NK-92 treated with Interleukin-12 subunit alpha and Interleukin-12 subunit beta, amount 100 ng/mL, for 24 hours (cell line): ENCODE data around the gene PEX14.

Source experiments
- DNase-seq: peaks from one replicate; lab custom pipeline; 2025; lab: John Stamatoyannopoulos, UW

The PEX14 gene

DNA sequence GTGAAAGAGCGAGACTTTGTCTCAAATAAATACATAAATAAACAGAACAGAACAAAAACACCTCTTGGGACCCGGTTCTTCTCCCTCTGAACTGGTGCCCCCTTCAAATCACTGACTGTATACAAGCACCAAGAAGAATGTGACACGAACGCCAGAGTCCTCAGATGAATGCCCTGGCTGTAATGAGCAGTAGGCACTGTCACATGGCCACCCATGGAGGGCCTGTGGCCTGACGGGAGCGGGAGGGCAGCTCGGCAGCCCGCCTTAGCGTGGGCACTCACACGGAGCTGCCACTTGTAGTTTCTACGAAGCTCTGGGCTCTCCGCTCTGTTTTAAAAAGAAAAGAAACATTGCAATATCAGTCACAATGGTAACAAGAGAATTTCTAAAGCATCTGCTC is 146.0 kb downstream of the PEX14 start:
- no peak for DNase-seq

DNA sequence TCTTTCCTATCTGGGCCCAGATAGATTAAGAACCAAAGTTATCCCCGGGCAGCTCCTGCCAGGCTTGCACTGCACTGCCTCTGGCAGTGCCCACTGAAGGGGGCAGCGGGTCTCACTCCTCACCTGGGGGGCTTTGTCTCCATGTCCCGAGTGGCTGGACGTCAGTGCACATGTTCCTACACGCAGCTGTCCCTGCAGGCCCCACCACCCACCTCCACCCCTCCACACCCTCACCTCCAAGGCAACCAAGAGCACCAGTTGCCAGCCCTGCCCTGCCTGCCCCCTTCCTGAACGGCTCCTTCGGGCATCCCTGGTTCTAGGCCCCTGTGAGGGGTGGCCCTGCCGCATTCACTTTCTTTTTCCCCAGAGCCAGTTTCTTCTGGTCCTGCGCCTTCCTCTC is 147.2 kb downstream of the PEX14 start:
- no peak for DNase-seq

DNA sequence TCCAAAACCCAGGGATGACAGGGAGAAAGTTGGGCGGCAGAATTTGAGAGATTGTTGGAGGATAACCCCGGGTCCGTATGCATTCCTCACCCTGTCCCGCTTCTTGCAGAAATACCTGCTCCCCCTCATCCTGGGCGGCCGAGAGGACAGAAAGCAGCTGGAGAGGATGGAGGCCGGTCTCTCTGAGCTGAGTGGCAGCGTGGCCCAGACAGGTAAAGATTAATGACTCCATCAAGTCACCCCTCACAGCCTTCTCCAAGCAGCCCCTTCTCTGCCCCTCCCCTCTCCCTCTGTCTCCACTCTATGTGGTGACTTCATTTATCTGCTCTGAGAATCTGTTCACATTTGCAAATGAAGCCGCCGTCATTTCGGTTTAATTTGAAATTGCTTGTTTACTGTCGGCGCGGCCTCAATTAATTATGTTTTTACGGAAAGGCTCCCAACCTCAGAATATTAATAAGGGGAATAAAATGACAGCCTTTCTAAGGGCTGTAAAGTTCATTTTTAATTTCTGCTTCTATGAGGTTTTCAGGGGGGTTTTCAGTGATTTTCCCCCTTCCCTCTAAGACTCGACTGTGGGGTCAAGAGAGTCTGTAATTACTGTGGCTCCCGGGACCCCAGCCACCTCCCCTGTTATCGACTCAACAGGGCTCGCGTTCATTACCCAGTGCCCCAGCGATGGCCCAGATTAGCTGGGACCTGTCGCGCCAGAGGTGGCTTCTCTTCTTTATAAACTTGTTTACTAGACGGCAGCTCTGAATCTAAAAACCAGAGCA is 148.3 kb downstream of the PEX14 start:
- DNase-seq: no peak

DNA sequence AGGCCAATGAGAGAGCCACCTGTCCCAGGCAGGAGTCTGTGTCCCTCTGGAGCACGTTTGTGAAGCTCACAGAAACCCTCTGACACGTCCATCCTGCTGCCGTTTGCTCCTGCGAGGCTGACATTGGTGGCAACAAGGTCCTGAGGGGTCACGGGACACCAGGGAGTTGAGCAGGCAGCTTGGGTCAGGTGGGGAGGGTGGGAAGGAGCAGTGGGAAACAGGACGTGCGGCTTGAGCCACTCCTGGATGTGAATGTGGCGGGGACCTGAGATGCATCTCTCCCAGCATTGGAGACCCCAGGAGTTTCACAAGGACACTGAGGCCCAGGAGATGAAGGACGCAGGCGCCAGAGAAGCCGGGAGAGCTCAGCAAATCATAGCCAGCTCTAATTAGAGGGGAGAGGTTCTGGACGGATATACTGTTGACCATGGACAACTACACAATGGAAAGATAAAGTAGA is 149.0 kb downstream of the PEX14 start:
- DNase-seq: no peak

DNA sequence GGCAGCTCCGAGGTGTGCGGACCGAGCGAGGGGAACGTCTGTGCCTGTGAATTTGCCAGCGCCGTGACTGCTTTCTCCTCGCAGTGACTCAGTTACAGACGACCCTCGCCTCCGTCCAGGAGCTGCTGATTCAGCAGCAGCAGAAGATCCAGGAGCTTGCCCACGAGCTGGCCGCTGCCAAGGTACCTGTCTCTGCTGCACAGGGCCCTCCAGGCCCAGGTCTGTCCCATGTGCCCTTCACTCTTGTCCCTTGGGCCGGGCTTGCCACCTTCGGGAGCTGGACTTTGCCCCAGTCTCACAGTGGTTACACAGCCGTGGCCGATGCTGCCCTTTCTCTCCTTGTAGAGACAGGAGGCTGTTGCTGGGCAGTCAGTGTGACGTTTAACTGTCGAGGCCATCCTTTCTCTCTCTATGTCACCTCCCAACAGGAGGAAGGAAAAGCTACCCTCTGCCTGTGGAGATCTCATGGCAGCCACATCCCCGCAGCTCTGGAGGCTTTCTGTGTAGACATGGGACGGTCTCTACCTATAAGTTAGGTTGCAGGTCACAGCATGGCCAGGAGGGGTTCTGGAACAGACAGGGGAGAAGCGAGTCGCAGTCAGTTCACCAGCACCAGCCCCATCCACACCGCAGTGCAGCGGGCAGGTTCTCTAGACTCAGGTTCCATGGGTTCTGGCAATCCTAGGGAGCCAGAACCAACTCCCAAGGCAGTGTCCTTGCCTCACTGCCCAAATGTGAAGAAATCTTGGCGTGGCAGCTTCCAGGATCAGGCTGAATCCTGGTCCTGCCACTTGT is 149.7 kb downstream of the PEX14 start:
- no peak for DNase-seq

DNA sequence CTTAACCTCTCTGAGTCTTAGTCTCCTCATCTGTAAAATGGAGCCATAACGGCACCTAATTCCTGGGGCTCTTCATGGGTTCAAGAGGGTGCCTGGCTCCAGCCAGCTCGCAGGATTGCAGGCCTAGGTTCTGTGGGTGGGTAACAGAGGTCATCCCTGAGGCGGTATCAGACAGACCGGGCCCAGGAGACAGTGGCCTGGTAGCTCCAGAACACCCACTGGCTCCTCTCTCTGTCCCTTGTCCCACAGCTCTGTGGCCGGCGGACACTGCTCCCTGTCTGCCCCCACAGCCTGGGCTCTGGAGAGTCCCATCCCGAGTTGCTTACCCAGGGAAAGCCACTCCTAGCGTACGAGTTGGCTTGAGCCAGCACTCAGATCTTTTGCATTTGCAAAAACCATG is 150.3 kb downstream of the PEX14 start:
- DNase-seq: no peak

DNA sequence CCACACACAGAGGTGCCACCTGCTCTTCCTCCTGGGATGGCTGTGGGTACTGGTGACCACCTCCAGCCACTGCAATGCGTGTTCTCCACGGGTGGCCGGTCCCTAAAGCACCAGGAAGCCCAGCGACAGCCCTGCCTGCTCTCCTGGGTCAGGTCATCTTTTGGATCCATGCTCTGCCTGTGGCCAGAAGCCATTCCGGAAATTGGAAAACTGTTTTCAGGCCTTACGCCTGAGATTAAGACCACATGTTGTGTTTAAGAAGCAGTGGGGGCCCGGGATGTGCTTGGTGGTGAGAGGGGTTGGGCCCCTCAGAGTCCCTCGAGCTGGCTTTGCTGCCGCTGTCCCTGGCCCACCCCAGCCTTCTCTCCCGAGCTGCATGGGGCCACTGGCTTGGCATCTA is 150.8 kb downstream of the PEX14 start:
- DNase-seq: no peak

DNA sequence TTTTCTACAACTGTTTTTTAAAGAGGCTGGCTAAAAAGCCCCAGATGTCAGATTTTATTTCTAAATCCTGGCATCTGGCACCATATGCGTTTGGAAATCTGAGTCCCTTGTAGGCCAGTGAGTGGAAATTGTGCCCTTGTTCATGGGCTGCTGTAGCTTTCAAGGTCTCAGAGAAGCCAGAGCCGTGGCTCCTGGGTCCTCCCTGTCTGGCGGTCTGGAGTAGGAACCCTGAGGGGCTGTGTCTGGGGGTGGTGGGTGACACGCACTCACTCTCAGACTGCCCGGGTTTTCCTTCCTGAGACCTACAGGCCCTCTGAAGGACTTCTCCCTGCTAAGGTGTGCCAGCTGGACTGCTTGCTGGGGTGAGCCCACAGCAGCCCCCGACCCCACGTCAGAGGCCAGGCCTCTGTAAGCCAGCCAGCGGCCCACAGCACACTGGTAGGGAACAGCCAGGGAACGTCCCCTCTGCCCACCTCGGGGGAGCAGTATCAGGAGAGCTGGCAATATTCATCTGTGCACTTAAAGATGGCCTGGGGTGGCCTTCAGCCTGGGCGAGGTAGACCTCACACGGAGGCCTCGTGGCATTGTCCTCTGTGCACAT is 151.5 kb downstream of the PEX14 start:
- DNase-seq: no peak

DNA sequence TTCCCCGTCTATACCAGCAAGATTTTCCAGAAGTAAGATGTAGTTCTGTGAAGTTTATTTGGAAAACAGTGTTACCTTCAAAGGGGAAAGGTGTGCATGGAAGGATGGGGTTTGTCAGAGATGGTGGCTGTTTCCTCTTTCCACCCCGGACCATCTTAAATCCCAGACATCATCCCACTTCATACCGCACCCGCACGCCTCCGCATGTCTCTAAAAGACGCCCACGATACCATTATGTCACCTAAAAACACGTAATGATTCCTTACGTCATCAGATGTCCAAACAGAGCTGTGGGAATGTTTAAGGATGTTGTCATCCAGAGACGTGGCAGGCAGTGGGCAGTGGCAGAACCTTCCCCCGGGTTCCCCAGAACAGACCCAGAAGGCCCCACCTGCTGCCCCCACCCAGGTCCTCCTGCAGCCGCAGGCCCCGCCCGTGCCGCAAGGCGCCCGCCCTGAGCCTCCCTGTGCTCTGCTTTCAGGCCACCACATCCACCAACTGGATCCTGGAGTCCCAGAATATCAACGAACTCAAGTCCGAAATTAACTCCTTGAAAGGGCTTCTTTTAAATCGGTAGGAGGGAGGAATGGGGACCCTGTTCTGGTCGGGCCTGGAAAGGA is 152.2 kb downstream of the PEX14 start:
- DNase-seq: no peak

DNA sequence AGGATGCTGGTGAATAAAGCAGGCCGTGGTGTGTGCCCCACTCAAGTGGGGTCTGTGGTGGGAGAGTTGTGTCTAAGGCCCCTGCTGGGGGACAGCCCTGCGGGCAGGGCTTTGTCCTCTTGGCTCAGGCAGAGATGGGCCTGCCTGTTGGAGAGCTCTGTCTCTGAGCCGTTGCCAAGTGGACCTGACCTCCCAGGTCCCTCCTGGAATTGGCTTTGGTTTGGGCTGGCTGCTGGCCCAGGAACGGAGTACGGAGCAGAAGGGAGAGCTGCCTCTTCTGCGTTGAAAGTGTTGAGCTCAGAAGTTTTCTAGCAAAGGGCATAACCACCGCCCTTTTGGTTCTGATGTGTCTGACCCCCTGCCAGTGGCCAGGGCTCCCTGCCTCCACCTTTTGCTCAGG is 153.9 kb downstream of the PEX14 start:
- DNase-seq: no peak

DNA sequence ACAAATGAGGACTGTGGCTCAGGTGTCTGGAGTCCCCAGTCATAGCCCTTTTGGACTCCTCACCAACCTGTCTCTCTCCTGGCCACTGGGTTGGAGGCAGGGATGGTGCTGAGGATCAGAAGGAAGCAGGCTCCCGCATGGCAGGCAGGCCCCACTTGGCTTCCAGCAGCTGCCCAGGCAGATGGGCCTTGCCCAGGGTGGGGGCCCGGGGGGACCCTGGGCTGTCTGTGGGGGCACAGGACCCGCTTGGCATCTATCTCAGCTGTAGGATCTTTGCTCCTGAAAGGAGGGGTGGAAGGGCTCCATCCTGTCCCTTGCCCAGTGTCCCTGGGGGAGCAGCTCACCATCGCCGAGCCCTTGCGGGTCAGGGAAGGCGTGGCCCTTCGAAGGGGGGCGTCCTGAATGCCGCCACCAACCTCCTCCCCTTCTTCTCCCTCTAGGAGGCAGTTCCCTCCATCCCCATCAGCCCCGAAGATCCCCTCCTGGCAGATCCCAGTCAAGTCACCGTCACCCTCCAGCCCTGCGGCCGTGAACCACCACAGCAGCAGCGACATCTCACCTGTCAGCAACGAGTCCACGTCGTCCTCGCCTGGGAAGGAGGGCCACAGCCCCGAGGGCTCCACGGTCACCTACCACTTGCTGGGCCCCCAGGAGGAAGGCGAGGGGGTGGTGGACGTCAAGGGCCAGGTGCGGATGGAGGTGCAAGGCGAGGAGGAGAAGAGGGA is 154.5 kb downstream of the PEX14 start:
- DNase-seq: no peak

DNA sequence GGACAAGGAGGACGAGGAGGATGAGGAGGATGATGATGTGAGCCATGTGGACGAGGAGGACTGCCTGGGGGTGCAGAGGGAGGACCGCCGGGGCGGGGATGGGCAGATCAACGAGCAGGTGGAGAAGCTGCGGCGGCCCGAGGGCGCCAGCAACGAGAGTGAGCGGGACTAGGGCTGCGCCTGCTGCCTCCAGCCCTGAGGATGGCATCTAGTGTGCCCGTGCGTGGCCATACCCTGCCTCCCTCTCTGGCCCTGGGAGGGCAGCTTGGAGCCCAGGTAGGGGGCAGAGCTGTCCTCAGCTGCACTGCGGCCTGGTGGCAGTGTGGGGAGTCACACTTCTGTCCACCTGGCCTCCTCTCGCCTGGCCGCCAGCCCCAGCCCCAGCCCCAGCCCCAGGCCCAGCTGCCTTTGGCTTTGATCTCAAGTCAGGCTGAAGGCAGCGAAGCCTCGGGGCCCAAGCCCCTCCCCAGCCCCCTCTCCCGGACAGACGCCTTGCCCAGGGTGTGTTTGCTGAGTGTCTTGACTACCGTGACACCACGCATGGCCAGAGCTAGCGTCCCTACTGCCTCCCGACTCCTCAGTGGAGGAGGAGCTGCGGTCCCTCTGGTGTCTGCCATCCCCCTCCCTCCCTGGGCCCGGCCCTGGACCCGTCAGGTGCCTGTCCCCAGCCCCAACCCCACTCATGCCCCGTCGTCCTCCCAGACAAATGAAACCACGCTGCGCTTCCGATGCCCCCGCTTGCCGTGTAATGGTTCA is 155.2 kb downstream of the PEX14 start:
- no peak for DNase-seq

DNA sequence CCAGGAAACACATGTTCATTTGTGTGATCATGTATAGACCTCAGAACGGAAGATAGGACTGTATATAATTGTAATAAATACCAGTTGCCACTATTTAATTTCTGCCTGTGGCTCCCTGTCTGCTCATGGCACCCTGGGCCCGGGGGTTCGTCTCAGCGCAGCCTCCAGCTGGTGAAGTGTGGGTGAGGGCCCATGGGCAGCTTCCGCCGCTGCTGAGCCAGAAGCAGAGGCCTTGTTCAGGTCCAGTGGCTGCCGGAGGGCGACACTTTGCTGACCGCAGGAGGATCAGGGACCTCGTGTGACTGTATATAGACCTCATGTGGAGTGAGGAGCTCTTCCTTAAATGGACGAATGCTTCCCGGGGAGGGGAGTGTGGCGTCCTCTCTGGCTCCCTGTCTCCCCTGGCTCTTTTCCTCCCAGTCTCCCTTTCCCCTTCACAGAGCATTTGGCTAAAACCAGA is 155.9 kb downstream of the PEX14 start:
- DNase-seq: no peak

DNA sequence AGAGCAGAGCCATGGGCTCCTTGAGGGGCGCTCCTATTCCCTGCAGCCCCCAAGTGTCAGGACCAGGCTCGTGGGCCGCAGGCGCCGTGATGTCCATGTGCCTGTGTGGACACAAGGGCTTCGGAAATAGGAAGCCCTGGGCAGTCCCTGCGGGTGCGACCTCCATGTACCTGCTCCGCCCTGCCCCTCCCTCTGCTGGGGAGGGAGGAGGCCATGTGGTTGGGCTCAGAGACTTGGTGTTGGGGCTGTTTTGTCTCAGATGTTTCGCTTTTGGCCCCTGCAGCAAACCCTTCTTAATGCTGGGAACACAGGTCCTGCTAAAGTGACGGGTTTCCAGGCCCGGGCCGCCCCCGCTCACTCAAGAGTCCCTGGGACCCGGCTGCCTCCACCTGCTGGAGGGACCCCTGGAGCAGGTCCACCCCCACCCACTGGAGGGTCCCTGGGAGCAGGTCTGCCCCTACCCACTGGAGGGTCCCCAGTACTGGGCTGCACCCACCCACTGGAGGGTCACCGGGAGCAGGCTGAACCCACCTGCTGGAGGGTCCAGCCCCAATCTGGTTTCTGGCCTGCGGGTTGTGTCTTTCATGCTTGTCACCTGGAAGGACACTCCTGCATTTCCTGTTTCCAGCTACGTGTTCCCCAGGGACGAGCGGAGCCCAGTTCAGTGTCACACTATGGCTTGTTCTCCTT is 156.5 kb downstream of the PEX14 start:
- no peak for DNase-seq

DNA sequence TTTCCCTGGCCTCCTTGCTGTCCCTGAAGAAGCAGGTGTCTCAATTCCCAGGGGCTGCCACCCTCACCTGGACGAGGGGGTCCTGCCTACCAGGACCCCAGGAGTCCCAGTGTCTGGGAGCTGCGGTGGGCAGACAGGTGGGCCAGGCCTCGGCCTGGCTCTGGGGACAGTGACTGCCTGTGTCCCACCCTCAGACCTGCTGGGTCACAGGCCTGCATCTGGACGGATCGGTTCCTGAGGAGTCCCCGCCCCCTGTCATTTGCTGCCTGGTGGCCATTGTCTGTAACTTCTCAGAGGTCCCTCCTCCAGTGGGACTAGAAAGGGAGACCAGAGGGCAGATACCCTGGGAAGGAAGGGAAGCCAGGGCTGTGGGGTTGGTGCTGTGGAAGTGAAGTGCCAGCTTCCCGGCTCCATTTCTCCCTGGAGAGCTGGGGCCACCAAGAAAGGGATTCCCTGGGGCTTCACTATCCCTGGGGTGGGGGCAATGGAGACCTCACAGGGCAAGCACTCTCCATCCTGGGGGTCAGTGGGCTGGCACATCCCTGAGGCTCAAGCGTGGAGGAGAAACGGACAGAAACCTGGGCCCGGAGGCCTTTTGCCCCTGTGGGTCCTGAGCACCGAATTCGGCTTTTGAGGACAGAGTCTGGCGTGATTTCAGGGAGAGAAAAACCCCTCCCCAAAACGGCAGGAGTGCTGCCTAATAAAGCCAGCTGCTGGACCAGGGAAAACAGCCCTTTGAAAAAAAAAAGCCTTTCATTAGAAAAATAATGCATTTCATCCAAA is 157.3 kb downstream of the PEX14 start:
- DNase-seq: no peak

DNA sequence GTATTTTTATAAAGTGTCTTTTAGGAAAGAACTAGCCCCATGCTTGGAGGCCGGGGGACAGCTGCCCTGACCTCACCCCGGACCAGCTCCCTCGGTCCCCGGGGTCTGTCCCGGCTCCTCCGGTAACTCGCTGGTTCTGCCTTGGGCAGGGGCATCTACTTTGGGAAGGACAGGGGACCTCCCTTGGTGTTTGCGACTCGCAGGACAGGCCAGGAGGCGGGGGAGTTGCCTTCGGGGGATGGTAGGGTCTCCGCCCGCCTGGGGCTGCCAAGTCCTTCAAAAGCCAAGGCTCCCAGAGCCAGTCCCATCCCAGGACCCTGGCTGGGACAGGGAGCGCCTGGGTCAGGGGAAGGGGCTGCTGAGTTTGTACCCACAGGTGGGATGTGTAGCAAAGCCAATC is 157.9 kb downstream of the PEX14 start:
- DNase-seq: no peak

DNA sequence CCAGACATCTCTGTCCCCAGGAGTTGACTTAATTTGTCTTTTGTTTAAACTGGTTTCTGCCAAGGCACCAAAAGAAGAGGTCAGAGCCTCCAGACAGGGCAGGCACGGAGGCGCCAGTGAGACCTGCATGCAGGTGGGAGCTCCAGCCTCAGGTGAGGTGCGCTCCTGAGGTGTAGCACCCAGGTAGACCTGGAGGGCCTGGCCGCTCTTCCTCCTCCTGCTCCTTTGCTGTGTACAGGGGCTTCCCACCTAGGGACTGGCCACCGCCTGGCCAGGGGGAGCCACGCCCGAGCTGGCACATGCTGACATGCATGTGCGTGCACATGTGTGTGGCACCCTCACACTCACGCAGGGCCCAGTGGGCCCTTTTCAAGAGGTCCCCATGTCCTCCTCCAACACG is 158.7 kb downstream of the PEX14 start:
- no peak for DNase-seq

DNA sequence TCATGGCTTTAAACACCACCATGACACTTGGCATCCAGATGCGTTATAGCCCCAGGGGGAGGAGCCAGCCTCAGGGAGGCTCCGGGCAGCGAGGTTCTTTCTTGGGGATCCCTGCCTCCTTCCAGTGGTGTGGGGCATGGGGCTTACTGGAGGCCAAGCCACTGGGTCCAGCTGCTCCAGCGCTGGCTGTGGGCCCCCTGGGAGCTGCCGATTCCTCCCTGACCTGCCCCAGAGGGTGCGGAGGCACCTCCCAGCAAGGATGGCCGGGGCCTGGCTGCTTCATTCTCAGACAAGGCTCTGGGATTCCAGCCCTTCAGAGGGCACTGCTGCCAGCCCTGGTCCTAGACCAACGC is 159.3 kb downstream of the PEX14 start:
- DNase-seq: no peak

DNA sequence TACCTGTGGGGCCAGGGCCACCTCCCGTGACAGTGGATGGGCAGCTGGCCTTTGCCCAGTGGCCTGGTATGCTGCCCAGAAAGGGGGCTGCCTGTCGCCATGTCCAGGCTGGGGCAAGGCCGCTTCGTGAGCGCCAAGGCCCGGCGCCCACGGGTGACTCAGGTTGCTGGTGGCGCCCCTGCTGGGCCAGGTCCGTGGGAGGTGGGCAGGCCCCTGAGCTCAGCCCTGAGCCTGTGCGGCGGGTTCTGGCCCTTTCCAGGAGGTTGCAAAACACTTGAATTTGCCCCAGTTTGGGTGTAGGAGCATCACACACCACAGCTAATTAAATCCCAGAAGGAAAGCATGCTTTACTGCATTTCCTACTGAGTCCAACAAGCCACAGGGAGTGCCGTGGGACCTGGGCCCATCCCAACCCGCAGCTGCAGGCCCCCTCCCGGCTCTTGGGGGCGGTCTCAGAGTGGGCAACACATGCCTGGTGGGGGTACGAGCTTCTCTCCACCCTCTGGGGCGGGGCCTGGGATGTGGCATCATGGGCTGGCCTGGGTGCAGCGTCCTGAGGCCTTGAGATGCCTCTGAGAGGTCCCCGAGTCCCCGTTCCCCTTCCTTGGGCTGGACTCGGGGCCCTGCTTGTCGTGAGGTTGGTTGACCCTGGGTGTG is 159.8 kb downstream of the PEX14 start:
- no peak for DNase-seq
